KBM-7 (cell line): Measurements from ENCODE around the gene ZNF526.
"Not testable (repeated sequence)": the region's sequence is repeated elsewhere in the genome, so short reads cannot be mapped to it uniquely, and the experiment has no call there.

Experiments used
- DNase-seq: peaks from one replicate; pipeline ENCODE4 v3.0.0-alpha.2; 2015
- in situ Hi-C: fragments of 300-500 bp; cut with MboI; formaldehyde crosslinking; loops from 2 replicates; pipeline ENCODE4 v1.14.3; 2020; ENCODE audit warnings: low sequenced_read_pairs, low pct_unique_long_range_greater_than_20kb, mixed read lengths

Gene ZNF526

GRCh38 chr19:42253245-42254088 is 33.4 kb downstream of the ZNF526 start:
- in situ Hi-C loops: no loop called here
- DNase-seq: peak; percentile 63

DNA sequence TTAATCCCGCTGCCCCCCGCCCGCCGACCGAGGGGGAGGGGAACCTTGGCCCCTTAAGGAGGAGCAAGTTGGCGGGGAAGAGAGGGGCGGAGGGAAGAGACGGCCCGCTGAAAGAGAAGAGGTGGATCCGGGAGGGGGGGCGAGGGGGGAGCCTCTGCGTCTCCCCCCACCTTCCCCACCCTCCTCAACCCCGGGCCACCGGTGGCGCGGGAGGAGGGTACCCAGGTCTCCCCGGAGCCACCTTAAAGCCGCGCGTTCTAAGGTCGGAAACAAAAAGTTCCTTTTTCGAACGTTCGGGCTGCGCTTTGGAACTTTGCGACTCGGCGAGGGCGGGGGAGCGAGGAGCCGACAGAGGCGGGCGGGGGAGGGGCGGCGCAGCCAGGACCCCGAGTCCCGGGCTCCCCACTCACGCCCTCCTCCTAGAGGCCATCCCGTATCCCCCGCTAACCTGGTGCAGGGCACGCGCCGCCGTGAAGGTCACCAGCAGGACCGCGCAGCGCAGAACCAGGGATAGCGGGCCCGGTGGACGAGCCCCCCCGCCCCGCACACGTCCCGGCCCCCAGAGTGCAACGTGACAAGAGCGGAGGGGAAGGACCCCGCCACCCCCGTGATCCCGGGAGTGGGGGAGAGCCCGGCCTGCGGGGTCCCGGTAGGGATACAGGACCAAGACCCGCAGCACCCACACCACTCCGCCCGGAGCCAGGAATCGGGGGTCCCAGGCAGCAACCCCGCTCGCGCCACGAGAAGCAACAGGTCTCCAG is 34.2 kb downstream of the ZNF526 start:
- DNase-seq: peak; percentile 64
- in situ Hi-C loops: no loop called here

- DNase-seq: peak; percentile 90
- in situ Hi-C loops: no loop called here
Observed at GRCh38 chr19:42254850-42255765, 35.0 kb downstream of the ZNF526 start, which contains the start of gene ERF. TSS of gene ERF (minus strand) at chr19:42255128. CDS start at chr19:42254999, 129 bp downstream.

GRCh38 chr19:42255766-42256745 is 35.9 kb downstream of the ZNF526 start:
- in situ Hi-C loops: no loop called here

DNA sequence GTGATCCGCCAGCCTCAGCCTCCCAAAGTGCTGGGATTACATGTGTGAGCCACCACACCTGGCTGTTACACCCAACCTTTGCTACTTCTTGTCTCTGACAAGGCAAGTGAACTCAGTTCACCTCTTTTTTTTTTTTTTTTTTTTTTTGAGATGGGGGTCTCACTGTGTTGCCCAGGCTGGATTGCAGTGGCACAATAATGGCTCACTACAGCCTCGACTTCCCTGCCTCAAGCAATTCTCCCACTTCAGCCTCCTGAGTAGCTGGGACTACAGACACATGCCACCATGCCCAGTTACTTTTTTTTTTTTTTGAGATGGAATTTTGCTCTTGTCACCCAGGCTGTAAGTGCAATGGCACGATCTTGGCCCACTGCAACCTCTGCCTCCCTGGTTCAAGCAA is 37.7 kb downstream of the ZNF526 start:
- in situ Hi-C loops: not testable (repeated sequence)

More at GRCh38 chr19:42255766-42256745, 35.9 kb downstream of the ZNF526 start:
- peak; percentile 27 for DNase-seq

DNA sequence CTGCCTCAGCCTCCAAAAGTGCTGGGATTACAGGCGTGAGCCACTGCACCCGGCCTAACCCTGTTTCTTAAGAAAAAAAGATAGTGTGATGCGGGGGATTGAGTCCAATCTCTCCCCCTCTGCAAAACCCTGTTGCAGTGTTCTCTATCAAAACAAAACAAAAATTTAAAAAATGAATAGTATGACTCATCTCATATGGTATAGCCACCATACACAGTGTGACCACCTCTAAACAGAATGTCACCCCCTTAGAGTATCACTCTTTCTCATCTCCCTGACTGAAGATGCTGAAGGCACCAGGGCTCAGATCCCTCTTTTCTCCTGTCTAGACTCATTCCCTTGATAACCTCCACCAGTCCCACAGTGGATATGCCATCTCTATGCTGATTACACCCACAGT is 41.7 kb downstream of the ZNF526 start:
- in situ Hi-C loops: no loop called here
- DNase-seq: no peak

More for the DNA sequence above, 37.7 kb downstream of the ZNF526 start:
- DNase-seq: not testable (repeated sequence)

DNA sequence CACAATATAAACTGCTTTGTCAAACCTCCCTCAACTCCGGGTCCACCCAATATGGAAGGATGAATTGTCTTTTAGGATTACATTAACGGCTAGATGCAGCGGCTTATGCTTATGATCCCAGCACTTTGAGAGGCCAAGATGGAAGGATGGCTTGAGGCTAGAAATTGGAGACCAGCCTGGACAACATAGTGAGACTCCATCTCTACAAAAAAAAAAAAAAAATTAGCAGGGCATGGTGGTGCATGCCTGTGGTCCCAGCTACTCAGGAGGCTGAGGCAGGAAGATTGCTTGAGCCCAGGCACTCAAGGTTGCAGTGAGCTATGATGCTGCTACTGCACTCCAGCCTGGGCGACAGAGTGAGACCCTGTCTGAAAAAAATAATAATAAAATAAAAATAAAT is 46.0 kb downstream of the ZNF526 start:
- in situ Hi-C loops, DNase-seq: not testable (repeated sequence)

DNA sequence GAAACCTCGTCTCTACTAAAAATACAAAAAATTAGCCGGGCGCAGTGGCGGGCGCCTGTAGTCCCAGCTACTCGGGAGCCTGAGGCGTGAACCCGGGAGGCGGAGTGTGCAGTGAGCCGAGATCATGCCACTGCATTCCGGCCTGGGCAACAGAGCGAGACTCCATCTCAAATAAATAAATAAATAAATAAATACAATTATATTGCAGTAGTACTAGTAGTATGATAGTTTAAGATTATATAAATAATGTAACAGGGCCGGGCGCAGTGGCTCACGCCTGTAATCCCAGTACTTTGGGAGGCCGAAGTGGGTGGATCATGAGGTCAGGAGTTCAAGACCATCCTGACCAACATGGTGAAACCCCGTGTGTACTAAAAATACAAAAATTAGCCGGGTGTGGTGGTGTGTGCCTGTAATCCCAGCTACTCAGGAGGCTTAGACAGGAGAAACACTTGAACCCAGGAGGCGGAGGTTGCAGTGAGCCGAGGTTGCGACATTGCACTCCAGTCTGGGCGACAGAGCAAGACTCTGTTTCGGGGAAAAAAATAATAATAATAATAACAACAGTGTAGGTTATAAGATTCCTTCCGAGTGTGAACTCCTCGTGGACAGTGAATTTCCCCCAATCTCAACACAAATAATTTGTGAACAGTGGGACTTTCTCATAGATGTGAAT is 47.0 kb downstream of the ZNF526 start:
- in situ Hi-C loops, DNase-seq: not testable (repeated sequence)

DNA sequence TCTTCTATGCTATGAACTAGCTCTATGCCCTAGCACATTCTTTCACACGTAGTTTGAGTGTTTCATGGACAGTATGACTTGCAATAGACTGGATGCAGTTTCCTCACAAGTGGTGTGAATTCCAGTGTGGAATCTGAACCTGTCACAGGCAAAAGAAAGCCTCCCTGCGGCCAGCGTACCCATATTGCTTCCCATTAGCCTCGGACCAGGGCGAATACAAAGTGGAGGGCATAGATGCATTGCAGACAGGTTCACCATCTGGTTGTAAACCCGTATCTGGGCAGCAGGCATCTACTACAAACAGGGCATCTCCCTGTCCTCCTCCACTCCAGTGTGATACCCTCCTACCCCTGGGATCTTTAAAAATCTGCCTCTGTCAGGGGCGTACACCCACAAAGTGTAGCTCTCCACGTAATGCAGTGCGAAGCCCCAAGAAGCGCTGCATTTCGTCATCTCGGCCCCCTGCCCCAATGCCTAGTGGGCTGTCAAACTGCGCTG is 47.6 kb downstream of the ZNF526 start:
- no peak for DNase-seq
- in situ Hi-C loops: no loop called here

DNA sequence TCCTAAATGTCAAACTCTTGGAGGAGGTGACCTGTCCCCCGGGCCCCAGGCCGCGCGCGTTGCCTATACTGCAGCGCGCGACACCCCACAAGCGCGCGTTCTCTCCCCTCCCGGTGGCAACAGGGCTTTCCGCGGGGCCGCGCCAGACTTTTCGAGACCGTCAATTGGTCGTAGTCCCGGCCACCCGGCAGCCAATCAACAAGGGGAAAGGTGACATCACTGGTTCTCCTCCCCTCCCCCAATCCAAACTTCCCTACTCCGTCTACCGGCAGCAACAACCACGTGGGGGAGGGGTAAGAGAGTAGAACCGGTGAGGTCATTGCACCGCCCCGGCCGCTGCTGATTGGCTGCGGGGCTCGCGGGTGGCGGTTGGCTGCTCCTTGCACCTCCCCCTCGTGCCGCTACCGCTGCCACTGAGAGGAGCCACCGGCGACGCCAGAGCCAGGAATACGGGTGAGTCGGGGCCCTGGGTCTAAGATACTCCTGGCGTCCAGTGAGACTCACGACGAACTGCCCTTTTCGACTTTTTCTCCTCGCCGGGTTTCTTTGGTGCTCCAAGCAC is 48.1 kb downstream of the ZNF526 start:
- peak; percentile 100 for DNase-seq
- in situ Hi-C loops: no loop called here

DNA sequence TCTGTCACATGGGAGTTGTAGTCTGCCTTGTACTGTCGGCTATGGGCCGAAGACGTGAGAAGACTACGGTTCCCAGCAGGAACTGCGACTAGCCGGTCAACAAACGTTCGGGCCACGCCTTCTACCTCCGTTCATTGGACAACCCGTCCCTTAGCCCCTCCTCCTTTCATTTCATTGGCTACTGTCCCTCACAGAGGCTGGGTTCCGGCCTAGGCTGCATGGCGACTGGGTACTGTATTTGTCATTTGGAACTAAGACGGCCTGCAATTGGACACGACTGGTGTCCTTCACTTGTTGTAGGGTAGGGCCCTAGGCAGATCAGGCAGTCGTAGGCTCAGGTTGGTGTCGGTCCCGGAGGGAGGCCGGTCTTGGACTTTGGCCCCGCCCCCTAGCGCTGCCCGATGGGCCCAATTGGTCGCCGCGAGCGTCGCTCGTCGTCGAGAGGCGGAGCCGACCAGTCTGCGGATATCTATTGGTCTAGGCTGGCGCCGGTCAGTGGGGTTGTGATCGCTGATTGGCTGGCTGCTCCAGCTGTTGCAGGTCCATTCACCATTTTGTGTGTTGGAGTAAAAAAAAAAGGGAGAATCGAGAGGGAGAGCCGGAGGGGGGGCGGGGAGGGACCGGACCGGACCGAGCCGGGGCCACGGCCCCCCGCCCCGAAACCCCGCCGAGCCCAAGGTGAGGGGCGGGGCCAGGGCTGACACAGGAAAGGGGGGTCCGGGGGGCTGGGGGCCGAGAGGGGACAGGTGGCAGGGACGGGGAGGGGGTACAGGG is 48.8 kb downstream of the ZNF526 start, which contains the start of gene CIC:
Gene CIC, plus strand, starts transcription at position 549 of the 774 bp plus-strand sequence. CDS start 2,532 bp downstream, outside the sequence.
- in situ Hi-C loops: no loop called here
- peak; percentile 100 for DNase-seq

DNA sequence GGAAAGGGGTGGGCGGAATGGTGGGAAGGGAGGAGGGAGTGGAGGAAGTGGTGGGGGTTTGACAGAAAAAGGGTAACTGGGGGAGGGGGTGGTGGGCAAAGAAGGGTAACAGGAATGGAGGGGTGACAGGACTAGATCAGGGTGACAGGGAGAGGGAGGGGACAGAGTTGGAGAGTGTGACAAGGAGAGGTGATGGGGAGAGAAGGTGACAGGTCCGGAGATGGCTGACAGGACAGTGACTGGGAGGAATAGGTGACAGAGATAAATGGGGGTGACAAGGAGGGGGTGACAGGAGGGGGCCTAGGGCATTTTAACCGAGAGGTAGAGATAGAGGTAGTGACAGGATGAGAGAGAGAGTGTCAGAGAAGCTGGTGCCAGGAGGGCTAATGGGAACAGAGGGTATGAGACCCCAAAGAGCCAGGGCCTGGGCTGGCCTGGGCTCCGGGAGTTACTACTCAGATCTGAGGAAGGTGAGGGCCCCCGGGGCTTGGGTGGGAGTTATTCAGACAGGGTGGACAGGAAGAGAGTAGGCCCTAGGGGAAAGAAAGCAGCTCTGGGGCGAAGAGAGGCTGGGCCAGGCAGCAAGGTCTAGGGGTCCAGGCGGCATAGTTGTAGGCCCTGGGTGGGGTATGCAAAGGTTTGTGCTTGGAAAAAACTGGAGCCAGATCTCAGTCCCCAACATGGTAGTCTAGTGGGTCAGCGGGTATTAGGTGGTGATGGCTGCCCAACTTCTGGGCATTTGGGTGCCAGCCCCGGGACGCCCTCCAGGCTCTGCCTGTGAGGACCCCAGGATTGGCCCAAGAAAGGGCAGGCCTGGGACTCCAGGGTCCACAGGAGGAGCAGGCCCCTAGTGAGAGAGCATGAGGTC is 49.6 kb downstream of the ZNF526 start:
- DNase-seq: no peak
- in situ Hi-C loops: no loop called here

DNA sequence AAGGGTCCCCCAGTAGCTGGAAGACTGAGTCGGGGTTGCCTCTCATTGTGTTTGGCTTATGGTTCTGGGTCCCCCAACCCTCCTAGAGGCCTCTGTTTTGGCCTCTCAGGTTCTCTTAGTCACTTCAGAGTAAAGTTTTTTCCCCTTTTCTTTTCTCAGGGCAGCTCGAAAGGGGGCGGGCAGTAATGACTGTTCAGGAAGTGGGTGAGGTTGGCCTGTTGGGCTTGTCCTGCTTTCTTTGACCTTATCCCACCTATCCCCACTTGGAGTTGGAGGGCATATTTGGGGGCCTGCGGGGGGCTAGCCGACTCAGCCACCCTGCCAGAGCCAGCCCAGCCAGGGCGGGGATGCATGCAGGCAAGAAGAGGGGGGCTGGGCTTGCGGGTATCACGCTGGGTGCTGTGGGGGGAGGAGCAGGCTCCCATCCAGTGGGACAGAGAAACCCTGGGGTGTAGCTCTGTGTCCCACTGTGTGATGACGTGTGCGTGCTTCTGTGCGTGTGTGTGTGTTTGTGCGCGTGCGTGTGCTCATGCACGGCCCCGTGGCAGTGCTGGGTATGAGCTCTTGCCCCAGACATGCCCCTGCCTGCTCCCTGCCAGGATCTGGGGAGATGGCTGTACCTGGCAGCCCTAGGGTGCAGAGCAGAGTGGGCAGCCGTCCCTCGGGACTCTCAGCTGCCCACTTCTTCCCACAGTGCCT is 50.4 kb downstream of the ZNF526 start:
- peak; percentile 81 for DNase-seq
- in situ Hi-C loops: no loop called here

DNA sequence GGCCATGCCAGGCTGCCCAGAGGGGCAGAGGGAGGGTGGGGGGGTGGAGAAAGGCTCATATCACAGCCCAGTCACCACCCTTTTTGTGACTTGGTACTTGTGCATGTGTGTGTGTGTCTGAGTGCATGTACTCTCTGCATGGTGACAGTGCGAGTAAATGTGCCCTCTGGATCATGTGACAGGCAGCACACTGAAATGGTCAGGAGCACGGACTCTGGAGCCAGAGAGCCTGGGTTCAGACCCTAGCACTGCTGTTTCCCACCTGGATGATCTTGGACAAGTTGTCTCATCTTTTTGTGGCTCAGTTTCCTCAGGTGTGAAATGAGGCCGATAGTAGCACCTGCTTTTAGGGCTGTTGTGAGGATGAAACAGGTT is 50.9 kb downstream of the ZNF526 start:
- no peak for DNase-seq
- in situ Hi-C loops: no loop called here
